GM18511 (cell line): ENCODE results near the gene DIAPH3.

ENCODE experiments used
- ATAC-seq: cut with Tn5 transposase; IDR thresholded peaks from one replicate; pipeline ENCODE4 v1.9.1; 2021; ENCODE audit warnings: mild to moderate bottlenecking, moderate library complexity; ENCODE audit not compliant: unreplicated experiment

DIAPH3 gene

DNA sequence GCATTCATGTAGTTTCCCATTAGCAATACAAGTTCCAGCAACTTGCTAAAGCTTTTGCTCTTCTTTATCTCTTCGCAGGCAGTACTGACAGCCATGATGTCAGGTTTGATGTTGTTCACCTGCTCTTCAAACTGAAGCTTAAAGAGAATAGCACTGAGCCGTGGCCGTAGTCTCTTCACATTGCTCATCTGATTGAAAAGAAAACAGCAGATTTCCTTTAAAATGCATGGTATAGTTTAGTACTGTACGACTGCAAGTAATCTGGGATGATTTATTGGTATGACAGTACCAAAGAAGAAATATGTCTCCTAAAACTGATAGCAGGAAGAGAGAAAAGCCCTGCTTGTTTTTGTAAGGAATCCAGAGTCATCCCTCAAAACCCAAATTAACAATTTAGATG, 284.4 kb downstream of the DIAPH3 start:
- ATAC-seq: no peak

DNA sequence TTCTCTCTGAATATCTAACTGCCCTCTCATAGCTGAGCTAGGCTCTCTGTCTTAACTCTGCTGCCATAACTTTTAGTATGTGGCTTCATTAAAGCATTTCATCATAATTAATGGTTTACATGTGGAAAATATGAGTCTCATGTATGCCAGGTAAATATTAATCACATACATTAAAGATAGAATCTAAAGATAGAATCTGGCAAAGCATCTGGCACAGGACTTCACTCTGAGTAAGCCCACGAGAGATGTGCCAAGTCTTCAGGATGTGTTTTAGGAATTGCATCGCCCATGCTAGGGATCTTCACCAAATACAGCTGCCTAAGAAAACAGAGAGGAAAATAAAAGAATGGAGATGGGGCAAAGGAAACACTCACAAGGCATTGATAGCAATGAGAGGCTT, 285.8 kb downstream of the DIAPH3 start:
- ATAC-seq: no peak

DNA sequence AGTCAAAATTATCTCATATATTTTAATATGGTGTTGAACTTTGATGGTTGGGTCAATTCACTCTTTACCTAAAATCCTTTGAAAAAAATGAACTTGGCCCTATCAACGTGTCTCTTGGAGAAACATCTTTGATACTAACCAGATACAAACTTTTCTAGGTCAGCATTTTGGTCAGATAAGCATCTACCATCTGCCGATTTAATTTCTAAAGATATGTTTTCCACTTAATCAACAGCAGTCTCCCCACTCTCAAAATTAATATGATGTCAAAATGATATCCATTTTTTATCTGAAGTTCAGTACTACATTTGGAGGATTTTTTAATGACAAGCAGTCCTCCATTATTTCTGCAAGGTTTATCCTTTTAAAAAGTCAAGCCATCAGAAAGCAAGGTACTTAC, 288.8 kb downstream of the DIAPH3 start:
- ATAC-seq: no peak

DNA sequence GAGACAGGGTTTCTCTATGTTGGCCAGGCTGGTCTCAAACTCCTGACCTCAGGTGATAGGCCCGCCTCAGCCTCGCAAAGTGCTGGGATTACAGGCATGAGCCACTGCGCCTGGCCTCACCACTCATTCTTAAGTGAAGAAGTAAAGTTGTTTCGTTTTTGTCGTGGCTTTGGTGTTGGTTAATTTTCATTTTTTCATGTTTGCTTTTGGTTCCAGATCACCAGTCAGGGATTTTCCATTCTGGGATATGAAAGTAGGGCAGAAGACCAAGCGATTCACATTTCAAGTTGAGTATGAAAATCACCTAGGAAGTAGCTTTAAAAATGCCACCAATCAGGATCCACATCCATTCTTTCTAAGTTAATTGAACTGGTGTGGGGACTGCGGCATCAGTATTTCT, 289.9 kb downstream of the DIAPH3 start:
- ATAC-seq: no peak

DNA sequence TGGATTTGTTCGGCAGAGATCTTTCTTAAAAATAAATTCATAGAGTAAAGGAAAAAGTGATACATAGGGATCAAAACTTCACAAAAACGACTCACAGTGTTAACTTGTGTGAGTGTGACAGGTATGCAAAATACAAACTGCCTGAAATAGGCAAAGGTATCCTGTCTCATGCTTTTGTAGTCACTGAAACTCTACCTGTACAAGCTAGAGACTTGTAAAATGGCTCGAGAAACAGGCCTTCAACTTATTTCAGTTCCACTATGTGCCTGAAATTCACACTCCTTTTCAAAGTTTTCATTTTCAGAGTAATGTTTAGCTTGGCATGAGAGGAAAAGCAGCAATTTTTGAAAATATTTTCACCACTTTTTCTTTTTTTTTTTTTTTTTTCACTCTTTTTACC, 290.4 kb downstream of the DIAPH3 start:
- no peak for ATAC-seq

DNA sequence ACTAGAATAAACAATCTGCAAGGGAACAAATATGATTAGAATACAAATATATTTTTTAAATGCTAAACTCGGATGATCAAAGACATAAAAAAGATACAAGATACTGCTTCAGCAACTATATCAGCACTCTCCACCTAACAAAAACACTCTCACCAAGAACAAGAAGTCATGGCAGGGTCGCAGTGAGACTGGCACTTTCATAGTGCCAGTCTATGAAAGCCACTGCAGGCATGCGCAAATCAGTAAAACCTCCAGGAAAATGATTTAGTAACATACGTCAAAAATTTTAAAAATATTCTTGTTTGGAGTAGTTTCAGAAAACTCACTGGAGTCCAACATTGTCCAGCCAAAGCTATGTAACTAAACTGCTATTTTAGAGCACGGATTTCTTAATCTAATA, 295.9 kb downstream of the DIAPH3 start:
- ATAC-seq: no peak

DNA sequence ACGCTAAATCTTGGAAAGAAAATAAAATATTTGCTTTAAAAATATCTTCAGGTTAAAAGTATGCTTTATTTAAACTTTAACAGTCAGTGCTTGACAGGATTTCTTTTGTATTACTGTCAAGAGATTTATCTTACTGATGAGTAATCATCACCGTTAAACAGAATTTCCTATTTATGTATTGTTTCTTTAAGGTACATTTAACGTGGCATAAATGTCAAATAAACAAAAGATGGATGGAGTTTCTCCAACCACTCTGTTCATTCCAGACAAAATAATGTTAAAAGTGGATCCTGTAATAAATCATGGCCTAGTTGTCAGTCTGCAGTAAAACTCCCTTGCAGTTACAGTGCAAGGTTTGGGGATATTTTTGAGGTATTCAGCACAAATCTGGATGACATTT, 298.3 kb downstream of the DIAPH3 start:
- no peak for ATAC-seq

DNA sequence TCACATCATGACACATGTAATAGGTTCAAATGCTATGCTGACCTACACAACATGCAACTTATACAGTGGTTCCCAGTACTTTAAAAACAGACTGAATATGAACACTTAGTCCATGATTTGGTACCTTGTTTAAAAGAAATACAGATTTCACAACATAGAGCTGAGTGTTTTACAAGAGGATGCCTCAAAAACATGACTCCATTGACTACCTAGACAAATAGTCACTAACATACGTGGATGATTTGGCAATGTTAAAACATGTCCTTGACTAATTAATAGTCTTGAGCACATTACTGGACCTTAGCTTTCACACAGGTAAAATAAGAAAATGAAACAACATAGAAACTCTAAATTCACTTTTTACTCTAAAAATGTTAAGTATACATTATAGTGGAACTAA, 300.1 kb downstream of the DIAPH3 start:
- no peak for ATAC-seq

DNA sequence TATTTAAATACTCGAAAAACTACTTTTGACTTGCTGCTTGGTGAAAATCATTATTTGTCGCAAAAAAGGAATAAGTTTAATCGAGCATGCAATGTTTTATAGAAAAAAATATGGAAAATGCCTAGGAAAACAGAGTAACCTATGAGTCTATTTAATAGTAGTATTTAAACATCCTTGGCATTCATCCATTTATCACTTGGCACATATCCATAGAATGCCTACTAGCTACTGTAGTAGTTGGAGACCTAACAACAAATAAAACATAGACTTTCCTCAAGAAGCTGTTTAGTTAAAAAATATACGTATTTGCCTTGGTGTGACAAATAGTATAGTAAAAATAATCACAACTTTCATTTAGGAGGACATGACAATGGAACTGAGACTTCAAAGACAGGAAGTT, 302.1 kb downstream of the DIAPH3 start:
- no peak for ATAC-seq

DNA sequence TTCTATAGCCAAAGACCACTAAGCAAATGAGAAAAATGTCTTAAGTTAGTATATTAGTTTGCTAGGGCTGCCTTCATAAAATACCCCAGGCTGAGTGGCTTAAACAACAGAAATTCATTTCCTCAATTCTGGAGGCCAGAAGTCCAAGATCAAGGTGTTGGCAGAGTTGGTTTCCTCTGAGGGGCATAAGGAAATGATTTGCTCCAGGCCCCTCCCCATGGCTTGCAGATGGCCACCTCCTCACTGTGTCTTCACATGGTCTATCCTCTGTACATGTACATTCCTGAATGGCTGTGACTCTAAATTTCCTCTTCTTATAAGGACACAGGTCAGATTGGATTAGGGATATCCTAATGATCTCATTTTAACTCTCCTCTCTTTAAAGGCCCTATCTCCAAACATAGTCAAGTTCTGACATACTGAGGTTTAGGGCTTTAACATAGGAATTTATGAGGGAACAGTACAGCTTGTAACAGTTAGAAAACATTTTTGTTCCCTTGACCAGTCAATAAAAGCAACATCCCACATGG, 307.4 kb downstream of the DIAPH3 start:
- no peak for ATAC-seq

DNA sequence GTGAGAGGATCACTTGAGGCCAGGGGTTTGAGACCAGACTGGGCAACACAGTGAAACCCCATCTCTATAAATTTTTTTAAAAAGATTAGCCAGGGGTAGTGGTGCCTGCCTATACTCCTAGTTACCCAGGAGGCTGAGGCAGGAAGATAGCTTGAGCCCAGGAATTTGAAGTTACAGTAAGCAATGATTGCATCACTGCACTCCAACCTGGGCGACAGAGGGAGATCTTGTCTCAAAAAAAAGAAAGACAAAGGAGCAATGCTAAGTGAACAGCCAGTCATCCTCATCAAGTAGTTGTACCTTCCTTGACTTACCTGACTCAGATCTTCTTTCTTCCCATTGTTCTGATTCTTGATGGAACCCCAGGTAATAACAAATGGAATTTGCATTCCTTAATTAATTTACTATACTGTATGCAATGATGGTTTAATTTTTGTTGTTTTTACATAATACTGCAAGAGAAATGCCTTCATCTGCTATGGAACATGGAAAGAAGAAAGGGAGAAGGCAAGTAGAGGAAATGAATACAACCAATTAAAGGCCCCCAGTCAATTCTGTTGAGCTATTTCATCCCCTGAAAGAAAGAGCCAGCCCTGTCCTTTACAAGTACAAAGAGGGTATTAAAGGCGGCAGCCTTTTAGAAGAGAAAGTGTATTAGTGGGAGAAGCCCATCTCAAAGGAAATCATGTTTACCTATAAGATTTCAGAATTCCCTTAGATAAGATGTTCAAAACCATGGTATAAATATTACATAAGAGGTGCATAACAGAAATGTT, 316.7 kb downstream of the DIAPH3 start:
- no peak for ATAC-seq

DNA sequence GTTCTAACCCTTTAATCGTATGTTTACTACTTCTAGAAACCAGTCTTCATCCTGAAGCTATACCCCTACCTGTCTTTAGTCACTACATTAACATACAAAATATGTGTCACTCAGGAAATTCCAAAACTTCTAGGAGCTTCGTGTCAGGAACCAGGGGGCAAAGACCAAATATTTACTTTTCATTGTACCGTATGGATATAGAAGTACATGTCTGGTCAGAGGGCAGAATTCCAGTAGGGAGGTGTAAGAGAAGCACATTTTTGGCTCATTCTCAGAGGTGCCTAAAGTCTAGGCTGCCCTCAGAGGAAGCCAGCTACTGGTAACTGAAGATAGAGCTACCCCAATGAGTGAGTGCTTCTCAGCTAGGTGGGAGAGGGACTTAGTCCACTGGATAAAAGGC, 320.7 kb downstream of the DIAPH3 start:
- no peak for ATAC-seq

DNA sequence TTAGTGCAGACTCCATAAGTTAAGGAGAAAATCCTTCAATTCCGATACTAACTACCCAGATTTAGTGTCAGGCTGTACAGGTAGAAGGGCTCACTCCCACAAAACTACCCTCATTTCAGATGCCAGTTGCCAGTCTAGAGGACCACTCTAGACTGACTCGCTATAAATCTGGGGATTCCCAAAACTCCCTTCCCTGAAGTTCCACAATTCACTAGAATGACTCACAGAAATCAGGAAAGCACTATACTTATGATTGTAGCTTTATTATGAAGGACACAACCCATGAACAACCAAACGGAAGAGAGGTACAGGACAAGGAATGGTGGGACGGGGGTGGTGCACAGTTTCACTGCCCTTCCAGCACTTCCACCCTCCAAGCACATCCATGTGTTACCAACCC, 321.2 kb downstream of the DIAPH3 start:
- ATAC-seq: no peak

DNA sequence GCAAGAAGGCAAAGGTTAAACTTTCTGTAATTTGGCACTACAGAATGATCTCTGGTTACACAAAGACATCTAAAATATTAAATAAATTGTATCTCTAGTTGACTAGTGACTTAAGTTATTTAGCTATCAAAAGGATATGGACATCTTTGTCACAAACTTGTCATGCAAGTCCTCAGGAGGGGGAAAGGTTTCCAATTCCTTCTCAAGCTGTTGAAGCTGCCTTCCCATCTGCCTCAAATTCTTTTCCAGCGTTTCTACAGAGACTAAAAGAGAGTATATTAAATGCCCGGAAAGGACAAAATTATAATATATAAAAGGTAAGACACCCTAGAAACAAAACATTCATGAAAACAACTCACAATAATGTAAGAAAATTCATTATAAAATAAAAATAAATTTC, 324.5 kb downstream of the DIAPH3 start:
- ATAC-seq: no peak

DNA sequence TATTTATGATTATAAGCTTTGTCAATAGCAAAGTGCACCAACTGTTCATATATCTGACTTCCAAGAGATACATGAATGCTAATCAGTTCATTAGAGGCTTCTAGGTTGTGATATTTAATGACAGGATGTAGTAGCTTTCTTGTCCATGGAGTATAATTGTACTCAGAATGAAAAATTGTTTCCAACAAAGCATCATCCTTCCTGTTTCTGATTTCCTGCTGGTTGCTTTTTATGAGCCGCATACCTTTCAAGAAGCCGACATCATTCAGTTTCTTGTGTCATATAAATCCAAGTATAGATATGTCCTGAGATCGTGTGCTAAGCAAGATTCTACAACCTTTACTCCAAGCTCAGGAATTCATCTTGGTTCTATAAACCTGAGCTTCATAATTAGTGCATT, 326.6 kb downstream of the DIAPH3 start:
- no peak for ATAC-seq

DNA sequence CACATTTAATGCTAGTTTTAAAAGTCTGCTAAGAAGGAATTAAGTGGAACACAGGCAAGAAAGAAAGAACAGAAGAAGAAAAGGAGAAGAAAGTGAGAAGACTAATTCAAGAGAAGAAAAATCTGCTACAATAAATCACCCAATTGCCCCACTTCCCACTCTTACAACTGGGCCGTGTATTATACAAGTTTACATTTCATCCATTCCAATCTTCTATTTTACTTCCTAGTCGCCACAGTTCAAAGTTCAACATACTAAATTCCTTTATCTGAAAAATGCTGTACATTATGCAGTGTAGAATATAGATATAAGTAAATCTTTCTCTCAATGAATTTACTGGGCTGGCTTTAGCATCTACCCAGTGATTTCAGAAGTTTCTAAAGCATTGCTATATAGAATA, 328.2 kb downstream of the DIAPH3 start:
- no peak for ATAC-seq

DNA sequence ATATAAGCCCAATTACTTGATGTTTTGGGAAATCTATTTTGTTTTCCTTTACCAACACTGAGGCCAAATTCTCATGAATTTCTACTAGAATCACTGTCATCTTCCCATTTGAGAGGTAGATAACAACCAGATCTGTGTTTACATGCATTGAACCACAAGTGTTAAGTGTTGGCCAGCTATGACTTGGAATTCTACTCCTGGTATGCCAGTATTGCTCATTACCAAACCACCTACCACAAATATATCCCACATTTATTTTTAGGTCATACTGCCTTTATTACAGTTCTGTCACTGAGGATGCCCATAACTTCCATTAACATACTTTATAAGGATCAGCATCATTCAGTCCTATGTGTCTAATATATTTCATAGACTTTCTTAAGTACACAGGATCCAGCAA, 328.9 kb downstream of the DIAPH3 start:
- ATAC-seq: no peak

DNA sequence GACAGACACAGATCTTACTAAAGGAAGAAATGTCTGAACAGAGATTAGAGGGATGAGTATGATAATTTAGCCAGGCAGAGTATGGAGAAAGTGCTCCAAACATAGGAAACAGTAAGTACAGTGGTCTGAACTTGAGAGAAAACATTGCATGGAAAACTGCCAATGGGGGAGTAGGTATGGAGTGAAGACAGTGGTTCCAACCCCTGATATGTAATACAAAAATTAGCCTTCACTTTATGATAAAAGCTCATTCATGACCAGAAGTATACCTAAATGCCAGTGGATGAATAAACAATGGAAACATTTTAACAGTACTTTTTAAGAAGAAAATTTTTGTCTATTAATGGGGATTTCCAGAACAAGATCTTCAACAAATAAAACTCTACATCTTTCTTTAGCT, 334.0 kb downstream of the DIAPH3 start:
- ATAC-seq: no peak

DNA sequence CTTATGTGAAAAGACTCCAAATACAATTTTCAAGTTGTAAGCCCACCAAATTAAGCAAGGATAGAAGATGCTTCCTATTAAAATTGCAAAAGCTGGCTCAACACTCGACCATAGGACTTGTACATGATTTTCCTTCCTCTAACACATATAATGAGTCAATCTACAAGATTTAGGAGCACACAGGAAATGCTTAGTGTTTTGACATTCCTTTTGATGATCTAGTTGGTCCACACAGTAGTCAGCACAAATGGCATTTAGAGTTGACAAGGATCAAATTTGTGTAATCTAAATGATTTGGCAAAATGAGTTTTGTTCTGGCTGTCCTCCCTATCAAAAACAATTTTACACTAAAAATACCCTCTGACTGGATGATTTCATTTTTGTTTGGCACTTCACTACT, 340.2 kb downstream of the DIAPH3 start:
- ATAC-seq: no peak

DNA sequence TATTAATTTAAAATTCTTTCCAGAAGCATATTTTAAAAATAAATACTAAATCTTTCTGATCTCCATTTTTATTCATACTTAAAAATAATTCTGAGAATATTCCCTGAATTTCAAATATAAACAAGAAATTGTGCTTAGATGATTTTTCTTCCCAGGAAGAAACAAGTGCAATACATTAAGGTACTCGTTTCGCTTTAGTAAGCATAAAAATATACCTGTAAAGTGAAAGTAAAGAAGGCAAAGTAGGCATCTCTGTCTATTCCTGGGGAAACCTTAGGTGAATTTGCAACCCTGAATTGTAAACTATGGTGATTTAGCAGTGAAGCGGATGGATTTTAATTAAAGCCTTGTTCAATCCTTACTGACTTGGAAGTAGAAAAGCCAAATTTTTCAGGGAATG, 354.2 kb downstream of the DIAPH3 start:
- no peak for ATAC-seq

DNA sequence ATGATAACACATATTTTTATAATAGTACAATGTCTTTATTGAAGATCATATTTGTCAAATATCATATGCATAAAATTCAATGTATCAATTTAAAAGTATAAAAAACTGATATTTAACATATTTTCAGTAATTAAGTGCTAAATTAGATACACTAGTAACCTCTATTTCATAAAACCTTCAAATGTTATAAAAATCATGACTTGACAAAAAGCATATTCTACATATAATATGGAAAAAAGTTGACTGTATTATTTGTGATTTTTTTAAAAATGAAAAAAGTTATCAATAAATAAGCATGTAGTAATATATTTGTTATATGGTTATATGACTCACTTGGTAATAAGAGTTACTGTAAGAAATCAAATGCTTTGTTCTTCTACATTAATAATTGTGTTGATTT, 356.9 kb downstream of the DIAPH3 start:
- ATAC-seq: no peak

DNA sequence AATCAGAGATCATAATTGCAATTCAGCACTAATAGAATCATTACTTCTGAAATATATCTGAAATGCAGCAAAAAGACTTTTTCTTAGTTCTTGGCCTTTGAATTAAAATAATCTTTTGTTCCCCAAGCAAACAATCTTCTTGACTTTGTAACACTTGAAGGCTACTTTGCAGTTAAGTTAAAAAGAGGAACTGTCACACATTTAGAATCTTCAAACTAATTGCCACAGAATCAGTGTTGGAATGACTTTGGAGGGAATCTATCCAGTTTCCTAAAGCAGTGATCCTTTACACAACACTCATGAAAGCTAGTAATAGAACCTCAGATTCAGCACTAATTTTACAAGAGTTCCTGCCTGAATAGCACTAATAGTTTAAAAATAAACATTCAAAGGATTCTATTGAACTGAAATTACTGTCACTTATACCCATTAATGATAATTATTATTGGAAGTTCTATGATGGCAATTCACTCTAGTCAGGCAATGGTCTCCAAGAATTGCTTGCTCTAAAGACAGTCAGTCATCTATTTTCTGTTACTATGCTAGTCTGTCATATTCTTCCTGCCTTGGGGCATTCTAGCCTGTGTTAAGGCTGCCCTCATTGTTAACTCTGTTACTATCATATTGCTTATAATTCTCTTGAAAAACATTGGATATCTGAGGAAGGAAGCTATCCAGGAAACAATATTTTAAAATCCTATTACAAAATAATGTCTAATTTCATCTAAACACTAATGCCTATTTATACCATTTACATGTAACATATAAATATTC, 362.4 kb downstream of the DIAPH3 start:
- no peak for ATAC-seq
